ENCODE data around the gene UGT2B10. TPM values are rescaled to one million over a fixed set of nuclear protein-coding genes. Genes with fewer than 3 reads are reported as not detected.

Gene UGT2B10
- total RNA-seq, 4 donors from 2014 or later, result not detected

DNA sequence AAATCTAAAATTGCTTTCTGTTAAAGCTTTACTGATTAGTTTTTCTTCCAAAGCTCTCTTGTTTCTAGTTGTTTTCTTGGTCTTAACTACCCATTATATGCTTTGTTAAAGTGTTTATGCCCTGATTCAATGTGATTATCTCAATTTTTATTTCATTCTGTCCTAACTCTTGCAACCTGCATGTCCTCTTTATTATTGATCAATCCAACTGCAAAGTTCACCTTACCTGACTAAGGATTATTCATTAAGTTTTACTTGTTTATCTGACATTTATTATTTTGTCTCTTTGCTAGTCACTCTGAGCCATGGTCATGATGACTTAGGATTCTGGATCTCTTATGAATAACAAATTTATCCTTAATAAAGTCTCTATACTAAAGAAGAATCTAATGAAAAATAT is 15.8 kb downstream of the UGT2B10 start:
- Histone ChIP-seq H3K4me1 (no peaks in the 10 kb centered on the region), H3K4me3 (no peak overlapping the region), H3K27me3 (no peaks in the 10 kb centered on the region), H3K36me3 (no peaks in the 10 kb centered on the region), H3K27ac (replicated peaks in 1 of 4) (no peak overlapping the region), H3K9me3 (no peaks in the 10 kb centered on the region)
- DNase-seq (ENCODE audit: extremely low spot score), result no peak
- intact Hi-C loops (cut with DNase I), result no loop called here
- TF ChIP-seq POLR2AphosphoS5 (IDR thresholded peaks at IDR 0.05) (no peak), EP300 (IDR thresholded peaks at IDR 0.05) (no peak)

DNA sequence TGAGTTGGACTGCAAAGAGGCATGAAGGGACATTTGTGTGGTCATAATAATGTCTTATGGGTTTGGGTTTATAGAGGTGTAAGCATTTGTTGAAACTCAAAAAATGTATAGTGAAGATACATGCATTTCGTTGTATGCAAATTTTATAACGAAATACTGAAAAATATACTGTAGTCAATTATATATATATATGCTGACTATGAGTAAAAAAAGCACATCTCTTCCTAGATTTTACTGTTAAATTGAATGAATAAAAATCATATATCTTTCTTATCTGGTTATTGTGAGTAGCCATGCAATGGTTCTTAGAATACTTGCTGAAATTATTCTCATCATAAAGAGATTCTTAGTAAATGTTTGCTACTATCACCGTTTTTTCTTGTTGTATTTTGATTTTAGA is 34.5 kb downstream of the UGT2B10 start:
- no peak for DNase-seq (ENCODE audit: extremely low spot score)
- H3K4me3 ChIP-seq, result no peak overlapping the region
- no peaks in the 10 kb centered on the region for H3K9me3 ChIP-seq
- no peaks in the 10 kb centered on the region for H3K4me1 ChIP-seq
- no peak overlapping the region for H3K27ac ChIP-seq (replicated peaks in 1 of 4)
- H3K27me3 ChIP-seq, result no peaks in the 10 kb centered on the region
- H3K36me3 ChIP-seq, result no peaks in the 10 kb centered on the region
- no peak for TF ChIP-seq POLR2AphosphoS5 (IDR thresholded peaks at IDR 0.05)
- no peak for TF ChIP-seq POLR2A (IDR thresholded peaks at IDR 0.05; ENCODE audit: low read depth)
- TF ChIP-seq, protein P1, sequence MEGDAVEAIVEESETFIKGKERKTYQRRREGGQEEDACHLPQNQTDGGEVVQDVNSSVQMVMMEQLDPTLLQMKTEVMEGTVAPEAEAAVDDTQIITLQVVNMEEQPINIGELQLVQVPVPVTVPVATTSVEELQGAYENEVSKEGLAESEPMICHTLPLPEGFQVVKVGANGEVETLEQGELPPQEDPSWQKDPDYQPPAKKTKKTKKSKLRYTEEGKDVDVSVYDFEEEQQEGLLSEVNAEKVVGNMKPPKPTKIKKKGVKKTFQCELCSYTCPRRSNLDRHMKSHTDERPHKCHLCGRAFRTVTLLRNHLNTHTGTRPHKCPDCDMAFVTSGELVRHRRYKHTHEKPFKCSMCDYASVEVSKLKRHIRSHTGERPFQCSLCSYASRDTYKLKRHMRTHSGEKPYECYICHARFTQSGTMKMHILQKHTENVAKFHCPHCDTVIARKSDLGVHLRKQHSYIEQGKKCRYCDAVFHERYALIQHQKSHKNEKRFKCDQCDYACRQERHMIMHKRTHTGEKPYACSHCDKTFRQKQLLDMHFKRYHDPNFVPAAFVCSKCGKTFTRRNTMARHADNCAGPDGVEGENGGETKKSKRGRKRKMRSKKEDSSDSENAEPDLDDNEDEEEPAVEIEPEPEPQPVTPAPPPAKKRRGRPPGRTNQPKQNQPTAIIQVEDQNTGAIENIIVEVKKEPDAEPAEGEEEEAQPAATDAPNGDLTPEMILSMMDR (IDR thresholded peaks at IDR 0.05), result no peak
- TF ChIP-seq EP300 (IDR thresholded peaks at IDR 0.05), result no peak
- intact Hi-C loops (cut with DNase I), result no loop called here
- 52% methylated on average over 3 of the region's 3 CpGs for WGBS

DNA sequence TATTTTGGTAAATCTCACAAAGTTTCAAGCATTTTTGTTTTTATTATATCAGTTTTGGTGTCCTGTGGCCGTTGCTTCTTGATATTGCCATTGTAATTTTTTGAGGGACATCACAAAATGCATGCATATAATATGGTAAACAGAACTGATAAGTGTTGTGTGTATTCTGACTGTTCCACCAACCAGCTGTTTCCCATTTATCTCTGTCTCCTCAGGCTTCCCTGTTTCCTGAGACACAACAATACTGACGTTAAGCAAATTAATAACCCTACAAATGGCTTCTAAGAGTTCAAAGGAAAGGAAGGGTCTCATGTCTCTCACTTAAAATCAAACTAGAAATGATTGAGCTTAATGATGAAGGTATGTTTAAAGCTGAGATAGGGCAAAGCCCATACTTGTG is 40.0 kb downstream of the UGT2B10 start:
- WGBS, result 16% methylated on average over 2 of the region's 2 CpGs
- Histone ChIP-seq H3K9me3 (peaks cover 0 to 8% (median 3%) of the 10 kb centered on the region in 4 donors), H3K36me3 (no peaks in the 10 kb centered on the region), H3K27me3 (no peaks in the 10 kb centered on the region), H3K4me1 (no peaks in the 10 kb centered on the region), H3K4me3 (no peak overlapping the region), H3K27ac (replicated peaks in 1 of 4) (no peak overlapping the region)
- no peak for DNase-seq (ENCODE audit: extremely low spot score)
- TF ChIP-seq POLR2A (IDR thresholded peaks at IDR 0.05; ENCODE audit: low read depth) (no peak), EP300 (IDR thresholded peaks at IDR 0.05) (no peak), POLR2AphosphoS5 (IDR thresholded peaks at IDR 0.05) (no peak)
- TF ChIP-seq, protein P1 (IDR thresholded peaks at IDR 0.05), result no peak
- intact Hi-C loops (cut with DNase I), result no loop called here

DNA sequence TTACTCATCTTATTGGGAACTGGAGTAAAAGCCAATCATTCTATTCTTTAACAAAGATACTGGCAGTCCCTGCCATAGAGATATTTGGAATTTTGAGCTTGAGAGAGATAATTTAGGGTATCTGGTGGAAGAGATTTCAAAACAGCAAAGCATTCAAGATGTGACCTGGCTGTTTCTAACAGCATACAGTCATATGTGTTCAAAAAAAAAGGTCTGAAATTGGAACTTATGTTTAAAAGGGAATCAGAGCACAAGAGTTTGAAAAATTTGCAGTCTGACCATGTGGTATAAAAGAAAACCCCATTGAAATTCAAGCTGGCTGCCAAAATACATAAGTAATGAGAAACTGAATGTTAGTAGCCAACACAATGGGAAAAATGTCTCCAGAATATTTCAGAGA is 42.2 kb downstream of the UGT2B10 start:
- intact Hi-C loops (cut with DNase I), result no loop called here
- H3K9me3 ChIP-seq, result peaks cover 0 to 8% (median 3%) of the 10 kb centered on the region in 4 donors
- no peak for TF ChIP-seq EP300 (IDR thresholded peaks at IDR 0.05)
- TF ChIP-seq POLR2AphosphoS5 (IDR thresholded peaks at IDR 0.05), result no peak
- TF ChIP-seq, protein P1 (IDR thresholded peaks at IDR 0.05), result no peak
- no peak for TF ChIP-seq POLR2A (IDR thresholded peaks at IDR 0.05; ENCODE audit: low read depth)
- H3K27me3 ChIP-seq, result no peaks in the 10 kb centered on the region
- no peak for DNase-seq (ENCODE audit: extremely low spot score)
- H3K4me3 ChIP-seq, result no peak overlapping the region
- H3K36me3 ChIP-seq, result no peaks in the 10 kb centered on the region
- no peaks in the 10 kb centered on the region for H3K4me1 ChIP-seq
- H3K27ac ChIP-seq (replicated peaks in 1 of 4), result no peak overlapping the region

DNA sequence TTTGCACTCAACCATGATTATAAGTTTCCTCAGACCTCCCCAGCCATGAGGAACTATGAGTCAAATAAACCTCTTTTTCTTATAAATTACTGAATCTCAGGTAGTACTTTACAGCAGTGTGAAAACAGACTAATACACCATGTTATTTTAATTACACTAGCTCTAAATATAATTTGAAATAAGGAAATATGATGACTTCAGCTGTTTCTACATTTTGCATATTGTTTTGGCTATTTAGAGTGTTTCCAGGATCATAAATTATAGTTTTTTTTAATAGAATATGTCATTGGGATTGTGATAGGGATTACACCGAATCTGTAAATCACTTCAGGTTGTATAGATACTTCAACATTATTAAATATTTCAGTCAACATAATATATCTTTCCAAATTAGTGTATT is 43.9 kb downstream of the UGT2B10 start:
- Histone ChIP-seq H3K27ac (replicated peaks in 1 of 4) (no peak overlapping the region), H3K4me3 (no peak overlapping the region), H3K4me1 (no peaks in the 10 kb centered on the region), H3K36me3 (no peaks in the 10 kb centered on the region), H3K9me3 (peaks cover 0 to 8% (median 3%) of the 10 kb centered on the region in 4 donors), H3K27me3 (no peaks in the 10 kb centered on the region)
- 78% methylated on average over 1 of the region's 1 CpG for WGBS
- intact Hi-C loops (cut with DNase I), result no loop called here
- TF ChIP-seq EP300 (IDR thresholded peaks at IDR 0.05) (no peak), POLR2A (IDR thresholded peaks at IDR 0.05; ENCODE audit: low read depth) (no peak), POLR2AphosphoS5 (IDR thresholded peaks at IDR 0.05) (no peak)
- TF ChIP-seq, protein P1 (IDR thresholded peaks at IDR 0.05), result no peak
- DNase-seq (ENCODE audit: extremely low spot score), result no peak
